Measurements from ENCODE around the gene LEMD2.
A peak's percentile ranks its signal among the peaks of the same experiment; 100 is the strongest.

Gene LEMD2

GRCh38 chr6:33794910-33795623 is 6.1 kb upstream of the LEMD2 start:
- DNase-seq (ENCODE audit: low read depth): no peak

GRCh38 chr6:33792981-33793380 is 4.1 kb upstream of the LEMD2 start:
- no peak for DNase-seq (ENCODE audit: low read depth)

- DNase-seq (ENCODE audit: low read depth): no peak
These were observed 2.7 kb upstream of the LEMD2 start for GRCh38 chr6:33791620-33792019.

GRCh38 chr6:33790910-33791309 is 2.0 kb upstream of the LEMD2 start:
- DNase-seq (ENCODE audit: low read depth): no peak

GRCh38 chr6:33790379-33790778 is 1.4 kb upstream of the LEMD2 start:
- DNase-seq (ENCODE audit: low read depth): no peak

GRCh38 chr6:33789550-33789895 is 593 bp upstream of the LEMD2 start:
- no peak for DNase-seq (ENCODE audit: low read depth)

GRCh38 chr6:33787954-33788693 is 806 bp downstream of the LEMD2 start:
- peak; percentile 39 for DNase-seq (ENCODE audit: low read depth)

GRCh38 chr6:33787346-33787953 is 1.5 kb downstream of the LEMD2 start:
- no peak for DNase-seq (ENCODE audit: low read depth)

GRCh38 chr6:33786736-33787135 is 2.2 kb downstream of the LEMD2 start:
- no peak for DNase-seq (ENCODE audit: low read depth)

GRCh38 chr6:33785778-33786177 is 3.2 kb downstream of the LEMD2 start:
- DNase-seq (ENCODE audit: low read depth): no peak

- no peak for DNase-seq (ENCODE audit: low read depth)
These were observed 4.1 kb downstream of the LEMD2 start for GRCh38 chr6:33784787-33785186.

GRCh38 chr6:33783781-33784520 is 5.0 kb downstream of the LEMD2 start:
- DNase-seq (ENCODE audit: low read depth): no peak

- DNase-seq (ENCODE audit: low read depth): no peak
These were observed 6.4 kb downstream of the LEMD2 start for GRCh38 chr6:33782561-33782960.

GRCh38 chr6:33781131-33781975 is 7.6 kb downstream of the LEMD2 start:
- no peak for DNase-seq (ENCODE audit: low read depth)

- no peak for DNase-seq (ENCODE audit: low read depth)
These were observed 9.0 kb downstream of the LEMD2 start for GRCh38 chr6:33779895-33780294.

- no peak for DNase-seq (ENCODE audit: low read depth)
These were observed 9.6 kb downstream of the LEMD2 start for GRCh38 chr6:33779290-33779689.

- DNase-seq (ENCODE audit: low read depth): no peak
These were observed 10.3 kb downstream of the LEMD2 start for GRCh38 chr6:33778444-33779121.

GRCh38 chr6:33777398-33778388 is 11.2 kb downstream of the LEMD2 start:
- no peak for DNase-seq (ENCODE audit: low read depth)

- no peak for DNase-seq (ENCODE audit: low read depth)
These were observed 12.2 kb downstream of the LEMD2 start for GRCh38 chr6:33776764-33777163.

- DNase-seq (ENCODE audit: low read depth): no peak
These were observed 12.7 kb downstream of the LEMD2 start for GRCh38 chr6:33776186-33776585.
